HepG2 (cell line): ENCODE measurements around the gene KNG1. TPM values are rescaled to one million over a fixed set of nuclear protein-coding genes. Genes with fewer than 3 reads are reported as not detected.

ENCODE experiments used
- ATAC-seq: fragments of 200-7000 bp; cut with Tn5 transposase; 3 replicates; pipeline ENCODE4 v1.9.1; 2020; ENCODE audit warnings: mild to moderate bottlenecking, moderate library complexity
- BruUV-seq: library from RNA; stranded (reverse); fragments of 400-500 nt; replicated peaks from 2 replicates; lab custom pipeline; 2021; lab: Mats Ljungman, UMichigan
- CTCF ChIA-PET: fragments of 300-600 bp; formaldehyde crosslinking; extraction: SDS; loops from one replicate; lab custom pipeline; 2021; ENCODE audit warnings: low total read pairs, inconsistent platforms, low intra/inter-chr PET ratio; lab: Yijun Ruan, JAX
- POLR2A ChIA-PET: fragments of 350-600 bp; sonication (Branson Sonifier 250); formaldehyde crosslinking; loops from one replicate; lab custom pipeline; 2020; ENCODE audit warnings: antibody characterized with exemption, inconsistent platforms; lab: Yijun Ruan, JAX
- DNase-seq: peaks from one replicate; pipeline ENCODE4 v3.0.0-alpha.2; 2015; ENCODE audit warnings: low spot score
- FAIRE-seq: peaks from 3 replicates; lab custom pipeline; 2011; peaks lifted over from hg19 to GRCh38; lab: Jason Lieb, UNC
- H2AFZ ChIP-seq: one replicate; pipeline ENCODE4 v1.6.1; 2011; ENCODE audit warnings: low read length, inconsistent platforms
- H3K27ac ChIP-seq: fragments of 300-600 bp; 3 replicates; pipeline ENCODE4 v1.8.0; 2011; ENCODE audit warnings: mixed run types, mild to moderate bottlenecking, mixed read lengths, low read length, inconsistent platforms; ENCODE audit not compliant: insufficient read depth; ENCODE audit errors: extremely low read length
- H3K27me3 ChIP-seq, 2 experiments: fragments of 200-600 bp in 1 of 2; 2 replicates in 1 of 2; 3 replicates in 1 of 2; pipeline versions ENCODE4 v1.6.0 to v1.8.0; 2011; ENCODE audit warnings: low read length in 2 of 2, mild to moderate bottlenecking in 2 of 2, moderate library complexity in 2 of 2, inconsistent platforms in 1 of 2; ENCODE audit not compliant: insufficient read depth in 2 of 2, control insufficient read depth in 1 of 2
- H3K36me3 ChIP-seq, 2 experiments: fragments of 200-600 bp in 1 of 2; replicated peaks in 1 of 2; 2 replicates in 1 of 2; 3 replicates in 1 of 2; pipeline versions ENCODE4 v1.5.1 to v1.8.0; 2011; ENCODE audit warnings: low read length in 2 of 2, inconsistent platforms in 1 of 2; ENCODE audit not compliant: insufficient read depth in 2 of 2, control insufficient read depth in 1 of 2
- H3K4me1 ChIP-seq: 2 replicates; pipeline ENCODE4 v1.5.1; 2012; ENCODE audit warnings: low read length, inconsistent platforms; ENCODE audit not compliant: insufficient read depth
- H3K4me2 ChIP-seq: 2 replicates; pipeline ENCODE4 v1.6.0; 2011; ENCODE audit warnings: low read depth, low read length, inconsistent platforms
- H3K4me3 ChIP-seq, 3 experiments: fragments of 200-600 bp in 1 of 3; sonication (generic), shearing (Covaris generic) in 1 of 3; replicated peaks in 1 of 3; 2 replicates each; pipeline ENCODE4 v1.5.1; 2011 to 2016; ENCODE audit warnings: low read length in 3 of 3, inconsistent platforms in 2 of 3, low read depth in 2 of 3, mild to moderate bottlenecking in 2 of 3, control low read depth in 1 of 3, mixed read lengths in 1 of 3; ENCODE audit not compliant: insufficient read depth in 1 of 3
- H3K79me2 ChIP-seq: one replicate; pipeline ENCODE4 v1.6.1; 2011; ENCODE audit warnings: low read length, inconsistent platforms; ENCODE audit not compliant: insufficient read depth
- H3K9ac ChIP-seq: 2 replicates; pipeline ENCODE4 v1.6.0; 2011; ENCODE audit warnings: mild to moderate bottlenecking, low read depth, low read length, inconsistent platforms; ENCODE audit not compliant: insufficient read depth
- H3K9me3 ChIP-seq: 2 replicates; pipeline ENCODE4 v1.5.1; 2012; ENCODE audit warnings: mild to moderate bottlenecking, low read length
- H4K20me1 ChIP-seq: 2 replicates; pipeline ENCODE4 v1.6.0; 2011; ENCODE audit warnings: inconsistent platforms, mild to moderate bottlenecking, low read length, moderate library complexity; ENCODE audit not compliant: insufficient read depth
- CREB1 ChIP-seq, 2 experiments: fragments of 450-650 bp in 1 of 2; IDR thresholded peaks; 2 replicates each; pipeline ENCODE4 v1.6.1; 2016 to 2017; ENCODE audit warnings: control low read depth in 1 of 2, mild to moderate bottlenecking in 1 of 2, missing compliant biosample characterization in 1 of 2, missing genetic modification characterization in 1 of 2
- FOSL2 ChIP-seq: sonication (generic); formaldehyde crosslinking; IDR thresholded peaks from 2 replicates; pipeline ENCODE4 v1.4.0; 2020; ENCODE audit warnings: missing genetic modification reagents
- GFI1 ChIP-seq: sonication (generic); formaldehyde crosslinking; IDR thresholded peaks from 2 replicates; pipeline ENCODE4 v1.5.0; 2020; ENCODE audit warnings: missing genetic modification reagents, mild to moderate bottlenecking, borderline replicate concordance
- HOXA9 ChIP-seq: sonication (generic); formaldehyde crosslinking; IDR thresholded peaks from 2 replicates; pipeline ENCODE4 v1.8.1; 2022; ENCODE audit warnings: missing genetic modification reagents, mild to moderate bottlenecking, moderate library complexity, borderline replicate concordance
- PHF5A ChIP-seq: IDR thresholded peaks from one replicate; pipeline ENCODE4 v1.6.1; 2018; ENCODE audit warnings: low read depth, missing genetic modification reagents; ENCODE audit not compliant: unreplicated experiment
- RBM22 ChIP-seq: fragments of 200-400 bp; formaldehyde crosslinking; optimal IDR thresholded peaks from 2 replicates; pipeline ENCODE3; 2017; ENCODE audit warnings: mild to moderate bottlenecking, low read length, moderate library complexity
- ZNF607 ChIP-seq: sonication (generic); formaldehyde crosslinking; IDR thresholded peaks from 2 replicates; pipeline ENCODE4 v1.5.1; 2020; ENCODE audit warnings: missing genetic modification reagents, mild to moderate bottlenecking, borderline replicate concordance
- WGBS: methylation state at CpG from one replicate; pipeline ENCODE4 v1.1.6; 2017; ENCODE audit warnings: low lambda C conversion rate; 5-methylcytosine and 5-hydroxymethylcytosine counted together
- in situ Hi-C: cut with HindIII; loops from 2 replicates; pipeline ENCODE4 v1.10.0; 2017; ENCODE audit warnings: low pct_unique_long_range_greater_than_20kb; ENCODE audit not compliant: extremely low pct_ligation_motif_present
- intact Hi-C: fragments of 100-400 bp; cut with micrococcal nuclease; formaldehyde crosslinking; loops from one replicate; pipeline ENCODE4 v1.10.0; 2022; ENCODE audit not compliant: unreplicated experiment
- polyA plus RNA-seq, 8 experiments: library from polyadenylated mRNA; depleted of rRNA in 3 of 8; stranded (reverse) in 7 of 8; unstranded in 1 of 8; fragments of >200 nt; fragmentation: Illumina TruSeq in 4 of 8; extraction: Trizol in 4 of 8; gene quantifications; 2 replicates each; pipeline versions ENCODE4 v1.2.1 to v1.2.3, GENCODE V29; 2011 to 2016; ENCODE audit warnings: low read depth in 4 of 8, missing spikeins in 1 of 8, mixed read lengths in 1 of 8; ENCODE audit not compliant: insufficient read depth in 1 of 8
- total RNA-seq, 5 experiments: library from RNA; depleted of rRNA; stranded (reverse); fragments of >200 nt; fragmentation: Illumina TruSeq; extraction: Trizol; gene quantifications; 2 replicates each; pipeline ENCODE4 v1.2.3, GENCODE V29; 2016; ENCODE audit warnings: low read depth in 1 of 5
- TF ChIP-seq, protein P1 (sequence below): sonication (generic); formaldehyde crosslinking; conservative IDR thresholded peaks from 2 replicates; pipeline ENCODE4 v1.8.0; 2022; ENCODE audit warnings: missing genetic modification reagents

KNG1 gene
- total and polyA plus RNA-seq, 2 of the 13 experiments (the other 11 are each of a cell fraction or from before 2014, with no cell fraction given), result 6.5 to 7.0 TPM

DNA sequence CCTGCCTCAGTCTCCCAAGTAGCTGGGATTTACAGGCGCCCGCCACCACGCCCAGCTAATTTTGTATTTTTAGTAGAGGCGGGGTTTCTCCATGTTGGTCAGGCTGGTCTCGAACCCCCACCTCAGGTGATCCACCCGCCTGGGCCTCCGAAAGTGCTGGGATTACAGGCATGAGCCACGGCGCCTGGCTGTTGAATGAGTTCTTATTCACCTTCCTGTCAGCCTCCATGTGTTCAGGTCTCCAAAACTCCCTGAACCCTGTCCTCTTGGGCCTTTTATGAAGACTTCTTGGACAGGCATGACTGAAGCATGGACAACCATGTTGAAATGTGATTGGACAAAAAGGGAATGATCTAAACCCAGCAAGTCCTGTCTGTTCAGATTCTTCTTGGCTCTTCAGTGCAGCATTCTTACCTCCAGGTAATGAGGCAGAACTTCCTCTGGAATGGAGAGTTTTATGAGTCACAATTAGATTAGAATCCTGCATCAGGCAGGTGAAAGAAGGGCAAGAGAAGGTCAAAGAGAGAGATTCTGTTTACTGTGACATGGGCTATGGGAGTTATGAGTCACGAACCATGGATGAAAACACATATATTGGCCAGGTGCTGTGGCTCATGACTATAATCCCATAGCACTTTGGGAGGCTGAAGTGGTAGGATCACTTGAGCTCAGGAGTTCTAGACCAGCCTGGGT lies 43.1 kb downstream of the KNG1 start (continued):
- TF ChIP-seq CREB1 (IDR thresholded peaks at IDR 0.05) (peak; percentile 64), CREB1 (CRISPR knock-in tag; IDR thresholded peaks at IDR 0.05) (no peak), FOSL2 (CRISPR knock-in tag) (peak; percentile 48; the same call in 1 of the 2 replicates)
- TF ChIP-seq, all 625 proteins: peak for 5

DNA sequence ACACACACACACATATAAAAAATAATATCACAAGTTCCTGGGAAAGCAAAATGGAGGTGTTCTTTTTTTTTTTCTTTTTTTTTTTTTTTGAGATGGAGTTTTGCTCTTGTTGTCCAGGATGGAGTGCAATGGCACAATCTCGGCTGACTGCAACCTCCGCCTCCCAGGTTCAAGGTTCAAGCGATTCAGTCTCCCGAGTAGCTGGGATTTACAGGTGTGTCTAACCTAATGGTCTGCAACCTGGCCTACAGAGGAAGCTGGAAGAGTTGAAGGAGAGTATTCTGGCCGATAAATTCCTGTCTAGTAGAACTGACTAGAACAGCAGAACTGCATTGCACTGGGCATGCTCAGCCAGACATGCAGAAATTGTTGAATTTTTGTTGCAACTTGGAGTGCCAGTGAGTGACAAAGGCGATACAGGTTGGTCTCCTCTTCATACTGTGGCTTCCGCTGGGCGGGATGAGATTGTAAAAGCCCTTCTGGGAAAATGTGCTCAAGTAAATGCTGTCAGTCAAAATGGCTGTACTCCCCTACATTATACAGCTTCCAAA lies 43.8 kb downstream of the KNG1 start:
- intact Hi-C loops (no loop called here), in situ Hi-C loops (no loop called here)
- BruUV-seq, result no TSS peak
- no peak overlapping the region for H2AFZ ChIP-seq
- peak; percentile 65 for ATAC-seq
- no peak overlapping the region for H3K27ac ChIP-seq
- WGBS, result 36% methylated on average over 8 of the region's 8 CpGs
- H3K27me3 ChIP-seq, result no peaks in the 10 kb centered on the region
- ChIA-PET POLR2A (interaction anchor here (1.0 to 1.3 kb wide), 4 partner anchors 22 to 149 kb away, joined by 3 to 5 read pairs (median 4); no protein-coding TSS in a partner anchor), CTCF (no interaction called here)
- H3K9me3 ChIP-seq, result no peaks in the 10 kb centered on the region
- no peaks in the 10 kb centered on the region for H4K20me1 ChIP-seq
- no peak for DNase-seq
- H3K9ac ChIP-seq, result no peak overlapping the region
- TF ChIP-seq, protein P1, sequence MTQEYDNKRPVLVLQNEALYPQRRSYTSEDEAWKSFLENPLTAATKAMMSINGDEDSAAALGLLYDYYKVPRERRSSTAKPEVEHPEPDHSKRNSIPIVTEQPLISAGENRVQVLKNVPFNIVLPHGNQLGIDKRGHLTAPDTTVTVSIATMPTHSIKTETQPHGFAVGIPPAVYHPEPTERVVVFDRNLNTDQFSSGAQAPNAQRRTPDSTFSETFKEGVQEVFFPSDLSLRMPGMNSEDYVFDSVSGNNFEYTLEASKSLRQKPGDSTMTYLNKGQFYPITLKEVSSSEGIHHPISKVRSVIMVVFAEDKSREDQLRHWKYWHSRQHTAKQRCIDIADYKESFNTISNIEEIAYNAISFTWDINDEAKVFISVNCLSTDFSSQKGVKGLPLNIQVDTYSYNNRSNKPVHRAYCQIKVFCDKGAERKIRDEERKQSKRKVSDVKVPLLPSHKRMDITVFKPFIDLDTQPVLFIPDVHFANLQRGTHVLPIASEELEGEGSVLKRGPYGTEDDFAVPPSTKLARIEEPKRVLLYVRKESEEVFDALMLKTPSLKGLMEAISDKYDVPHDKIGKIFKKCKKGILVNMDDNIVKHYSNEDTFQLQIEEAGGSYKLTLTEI, result no peak
- TF ChIP-seq PHF5A (CRISPR knock-in tag), result no peak
- no peak for TF ChIP-seq HOXA9 (CRISPR knock-in tag)
- TF ChIP-seq GFI1 (CRISPR knock-in tag), result 0 out of 2 replicates have a peak, but pooled peaks have one; percentile 41
- TF ChIP-seq ZNF607, result no peak
- no peak for TF ChIP-seq RBM22
- peaks cover 12% of the 10 kb centered on the region; the same call in 1 of the 2 replicates for H3K4me1 ChIP-seq
- no peak for FAIRE-seq
- no peak overlapping the region for H3K4me2 ChIP-seq
- no peak overlapping the region for H3K4me3 ChIP-seq
- no peaks in the 10 kb centered on the region for H3K79me2 ChIP-seq
- H3K36me3 ChIP-seq, result no peaks in the 10 kb centered on the region
